Activated CD8-positive, alpha-beta memory T cell treated with anti-CD3 and anti-CD28 coated beads, Interleukin-2, amount 10 ng/mL, durations not matched to agents 7 days and 5 days (primary cell): Measurements from ENCODE around the gene KDM5B. TPM values are rescaled to one million over a fixed set of nuclear protein-coding genes. Genes with fewer than 3 reads are reported as not detected.

ENCODE experiments used
- ATAC-seq: fragments of 150-1000 bp; cut with Tn5 transposase; one replicate; pipeline ENCODE4 v1.10.0; 2021; ENCODE audit warnings: moderate library complexity
- CTCF ChIA-PET: fragments of 350-600 bp; sonication (Branson Sonifier 250); formaldehyde crosslinking; loops from one replicate; lab custom pipeline; 2021; ENCODE audit warnings: antibody characterized with exemption; lab: Charles Lee
- DNase-seq: peaks from one replicate; pipeline ENCODE4 v3.0.0-alpha.2; 2020
- H3K27ac Mint-ChIP-seq: one replicate; pipeline ENCODE4 v1.8.0; 2021; ENCODE audit warnings: mild to moderate bottlenecking, mixed read lengths
- H3K27me3 Mint-ChIP-seq: one replicate; pipeline ENCODE4 v1.8.0; 2021; ENCODE audit warnings: mixed read lengths
- H3K36me3 Mint-ChIP-seq: one replicate; pipeline ENCODE4 v1.8.0; 2021; ENCODE audit warnings: mild to moderate bottlenecking, mixed read lengths
- H3K4me1 Mint-ChIP-seq: one replicate; pipeline ENCODE4 v1.8.0; 2021; ENCODE audit warnings: mixed read lengths
- H3K4me3 Mint-ChIP-seq: one replicate; pipeline ENCODE4 v1.8.0; 2021; ENCODE audit warnings: mild to moderate bottlenecking, moderate library complexity, mixed read lengths
- H3K9me3 Mint-ChIP-seq: one replicate; pipeline ENCODE4 v1.8.0; 2022; ENCODE audit warnings: low read depth, mixed read lengths
- total RNA-seq, 2 experiments: library from RNA; stranded (reverse); gene quantifications; one replicate each; pipeline ENCODE4 v1.2.3, GENCODE V29; 2021

KDM5B gene
- 10 to 100 TPM; 31.1 to 69.9 TPM for total RNA-seq

DNA sequence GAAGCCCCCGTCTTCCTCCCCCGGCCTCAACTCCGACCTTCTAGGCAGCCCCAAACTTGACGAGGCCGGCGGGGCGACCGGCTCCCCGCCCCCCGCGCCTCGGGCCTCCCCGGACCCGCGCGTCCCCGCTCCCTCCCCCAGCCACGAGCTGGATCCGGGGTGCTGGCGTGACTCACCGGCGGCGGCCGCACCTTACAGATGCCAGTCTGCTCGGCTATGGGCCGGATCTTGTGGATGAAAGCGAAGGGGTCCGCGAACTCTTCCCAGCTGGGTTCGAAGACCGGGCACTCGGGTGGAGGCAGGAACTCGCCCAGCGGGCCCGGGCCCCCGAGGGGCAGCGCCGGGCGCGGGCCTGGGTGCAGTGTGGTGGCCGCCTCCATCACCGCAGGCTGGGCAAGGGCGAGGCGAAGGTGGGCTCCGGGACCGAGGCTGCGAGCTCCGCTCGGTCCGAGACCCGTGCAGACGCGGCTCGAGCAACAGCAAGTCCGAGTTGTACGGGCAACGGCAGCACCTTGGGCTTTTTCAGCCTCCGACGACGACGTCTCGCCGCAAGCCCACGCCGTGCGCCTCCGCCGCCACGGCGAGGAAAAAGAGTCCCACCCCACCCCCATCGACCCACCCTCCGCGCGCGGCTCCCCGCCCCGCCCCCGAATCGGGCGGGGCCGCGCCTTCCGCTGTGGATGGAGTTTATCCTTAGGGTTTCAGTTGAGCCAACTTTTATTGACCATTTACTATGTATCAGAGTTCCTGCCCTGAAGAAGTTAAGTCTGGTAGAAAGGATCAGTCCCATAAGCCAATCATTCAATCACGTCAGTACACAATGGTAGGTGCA is at the start of gene KDM5B:
TSS of gene KDM5B (minus strand) at position 496 of the 832 bp plus-strand sequence. CDS start at position 380, 116 bp downstream.
- CTCF ChIA-PET: interaction anchor here (0.8 to 1.1 kb wide), 5 partner anchors 9 to 36 kb away, joined by 3 read pairs; no protein-coding TSS in a partner anchor
- Mint-ChIP-seq H3K9me3 (no peaks in the 10 kb centered on the region), H3K4me1 (peaks cover 58% of the 10 kb centered on the region), H3K27me3 (peaks cover 25% of the 10 kb centered on the region), H3K36me3 (peaks cover 3% of the 10 kb centered on the region), H3K27ac (peak within 1 kb of the TSS; percentile 59), H3K4me3 (peak within 1 kb of the TSS; percentile 78)
- DNase-seq: peak; percentile 77
- ATAC-seq: peak; percentile 57

DNA sequence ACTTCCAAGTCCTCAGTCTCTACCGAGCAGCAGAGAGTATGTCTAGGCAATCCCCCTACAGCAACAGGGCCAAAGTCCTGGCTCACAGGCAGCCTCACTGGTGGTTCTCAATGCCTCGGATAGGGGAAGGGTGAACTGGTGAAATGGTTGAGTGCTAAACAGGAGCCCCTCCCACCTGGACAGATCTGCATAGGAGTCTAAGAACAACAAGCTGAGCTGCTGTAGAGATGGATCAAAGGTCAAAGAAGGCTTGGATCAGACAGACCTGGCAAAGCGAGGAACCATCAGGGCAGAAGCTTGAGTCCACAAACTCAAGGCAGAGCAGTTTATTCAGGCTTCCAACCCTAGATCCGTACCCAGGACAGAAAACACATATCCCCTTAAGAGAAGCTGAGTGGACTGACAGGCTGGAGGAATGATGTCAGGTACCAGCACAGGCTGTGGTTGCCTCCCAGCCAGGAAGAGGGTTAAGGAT is 49.0 kb upstream of the KDM5B start:
- no peaks in the 10 kb centered on the region for H3K36me3 Mint-ChIP-seq

DNA sequence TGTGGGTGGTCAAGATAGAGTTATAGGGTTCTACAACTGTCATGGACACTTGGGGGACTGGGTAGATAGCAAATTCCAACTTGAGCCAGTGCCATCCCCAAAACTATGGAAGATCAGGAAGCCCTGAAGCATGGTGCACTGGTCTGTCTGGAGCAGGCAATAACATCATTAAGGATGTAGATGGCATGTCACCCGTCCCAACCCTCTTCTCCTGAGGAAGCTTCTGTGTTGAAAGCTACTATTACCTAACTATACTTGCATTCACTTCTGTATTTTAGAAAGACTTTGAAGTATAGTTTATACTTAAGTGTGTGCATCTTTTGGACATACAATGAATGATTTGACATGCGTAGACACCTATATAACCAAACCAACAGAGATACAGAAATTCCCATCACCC is 47.8 kb upstream of the KDM5B start:
- DNase-seq: no peak
- CTCF ChIA-PET: no interaction called here
- no peak for ATAC-seq
- Mint-ChIP-seq H3K4me1 (peaks cover 5% of the 10 kb centered on the region), H3K4me3 (no peak overlapping the region), H3K27ac (no peak overlapping the region), H3K27me3 (peaks cover 15% of the 10 kb centered on the region), H3K36me3 (no peaks in the 10 kb centered on the region), H3K9me3 (no peaks in the 10 kb centered on the region)

More for the DNA sequence above, 49.0 kb upstream of the KDM5B start:
- Mint-ChIP-seq H3K4me1 (peaks cover 10% of the 10 kb centered on the region), H3K9me3 (no peaks in the 10 kb centered on the region), H3K27ac (no peak overlapping the region), H3K4me3 (no peak overlapping the region), H3K27me3 (peaks cover 25% of the 10 kb centered on the region)
- no peak for ATAC-seq
- CTCF ChIA-PET: no interaction called here
- no peak for DNase-seq

DNA sequence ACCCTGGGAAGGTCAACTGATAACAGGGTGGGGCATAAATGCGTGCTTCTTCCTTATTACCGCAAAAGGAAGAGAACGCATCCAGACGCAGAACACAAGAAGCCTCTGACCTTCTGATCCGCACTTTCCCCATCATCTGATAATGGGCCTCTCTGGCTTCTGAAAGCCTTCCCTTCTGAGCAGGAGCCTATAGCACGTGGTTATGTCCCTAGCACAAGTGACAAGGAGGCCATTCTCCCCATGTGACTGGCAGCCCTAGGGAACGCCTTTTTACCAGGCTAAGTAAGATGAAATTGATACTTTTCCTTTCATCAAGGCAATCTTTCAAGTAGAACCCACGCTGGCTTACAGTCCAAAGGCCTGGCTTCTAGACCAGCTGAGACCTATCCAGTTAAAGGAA is 46.6 kb upstream of the KDM5B start:
- no peak overlapping the region for H3K4me3 Mint-ChIP-seq
- DNase-seq: no peak

DNA sequence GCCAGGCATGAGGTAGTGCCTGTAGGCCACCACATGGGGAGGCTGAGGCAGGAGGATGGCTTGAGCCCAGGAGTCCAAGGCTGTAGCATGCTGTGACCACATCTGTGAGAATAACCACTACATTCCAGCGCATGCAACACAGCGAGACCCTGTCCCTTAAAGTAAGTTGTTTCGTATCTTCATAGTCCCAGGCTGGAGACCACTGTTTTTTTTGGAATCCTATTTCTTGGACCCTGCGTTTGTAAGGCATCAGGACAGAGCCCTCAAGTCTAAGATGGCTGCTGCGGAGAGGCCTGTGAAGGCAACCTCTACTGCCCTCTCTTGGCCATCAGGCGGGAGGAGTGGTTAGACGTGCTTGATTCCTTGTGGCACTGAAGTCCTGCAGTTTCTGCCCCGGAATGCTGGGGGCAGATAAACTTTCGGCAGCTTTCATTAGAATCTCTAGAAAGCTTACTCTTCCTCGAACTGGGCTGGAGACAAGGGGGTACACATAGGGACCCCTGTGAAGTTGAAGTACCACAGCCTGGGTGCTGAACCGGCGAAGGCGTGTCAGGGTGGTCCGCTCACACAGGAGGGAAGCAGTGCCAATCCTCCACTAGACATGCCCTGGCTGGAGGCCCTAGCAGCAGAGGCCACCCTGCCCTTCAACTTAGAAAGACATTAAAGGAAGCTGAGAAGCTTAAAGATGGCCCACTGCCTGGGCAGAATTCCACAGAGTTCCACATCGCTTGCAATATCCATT is 44.1 kb upstream of the KDM5B start:
- Mint-ChIP-seq H3K9me3 (no peaks in the 10 kb centered on the region), H3K4me1 (peaks cover 12% of the 10 kb centered on the region), H3K4me3 (no peak overlapping the region), H3K27ac (no peak overlapping the region), H3K36me3 (no peaks in the 10 kb centered on the region), H3K27me3 (no peaks in the 10 kb centered on the region)
- peak; percentile 70 for DNase-seq
- CTCF ChIA-PET: interaction anchor here (0.5 to 5.7 kb wide), 13 partner anchors 11 to 156 kb away, joined by 3 to 26 read pairs (median 4); no protein-coding TSS in a partner anchor
- peak; percentile 91 for ATAC-seq

More for the DNA sequence above, 46.6 kb upstream of the KDM5B start:
- Mint-ChIP-seq H3K9me3 (no peaks in the 10 kb centered on the region), H3K27me3 (peaks cover 6% of the 10 kb centered on the region), H3K27ac (no peak overlapping the region), H3K36me3 (no peaks in the 10 kb centered on the region), H3K4me1 (peaks cover 5% of the 10 kb centered on the region)
- CTCF ChIA-PET: interaction anchor here (1.1 kb wide), 1 partner anchor 52 kb away, joined by 3 read pairs; no protein-coding TSS in a partner anchor
- no peak for ATAC-seq

DNA sequence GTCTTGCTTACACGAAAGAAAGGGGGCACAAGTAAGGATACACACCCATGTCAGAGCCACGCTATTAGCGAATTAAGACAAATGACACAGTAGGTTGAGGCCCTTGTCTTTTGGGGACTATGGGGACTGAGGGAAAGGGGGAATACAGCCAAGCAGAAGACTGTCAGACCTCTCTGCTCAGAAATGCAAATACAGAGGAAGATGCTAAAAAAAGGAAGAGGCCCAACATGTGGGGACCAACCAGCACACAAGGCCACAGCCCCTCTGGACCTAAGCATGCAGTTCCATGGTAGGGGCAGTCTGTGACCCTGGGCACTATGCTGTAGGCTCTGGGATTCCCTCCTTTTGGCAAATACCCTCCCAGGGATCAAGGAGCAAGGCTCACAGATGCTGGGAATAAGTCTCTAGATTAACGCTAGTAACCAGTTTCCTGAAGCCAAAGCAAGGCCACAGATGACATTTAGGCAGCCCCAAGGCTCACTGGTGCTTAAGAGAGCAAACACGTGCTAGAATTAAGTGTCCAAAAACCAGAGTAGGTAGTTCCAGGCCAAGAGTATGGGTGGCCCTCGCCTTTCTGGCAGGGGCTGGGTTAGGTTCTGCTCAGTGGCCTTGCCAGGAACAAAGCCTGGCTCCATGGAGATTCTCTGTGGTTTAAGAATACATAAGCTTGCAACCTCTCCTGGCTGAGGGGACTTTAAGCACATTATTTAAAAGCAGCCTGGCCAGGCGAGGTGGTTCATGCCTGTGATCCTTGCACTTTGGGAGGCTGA is 42.6 kb upstream of the KDM5B start:
- Mint-ChIP-seq H3K4me3 (no peak overlapping the region), H3K27me3 (no peaks in the 10 kb centered on the region), H3K27ac (no peak overlapping the region), H3K4me1 (peaks cover 12% of the 10 kb centered on the region), H3K36me3 (no peaks in the 10 kb centered on the region), H3K9me3 (no peaks in the 10 kb centered on the region)
- CTCF ChIA-PET: interaction anchor here (0.8 to 5.7 kb wide), 6 partner anchors 9 to 154 kb away, joined by 3 to 26 read pairs (median 3); no protein-coding TSS in a partner anchor
- no peak for DNase-seq
- no peak for ATAC-seq

DNA sequence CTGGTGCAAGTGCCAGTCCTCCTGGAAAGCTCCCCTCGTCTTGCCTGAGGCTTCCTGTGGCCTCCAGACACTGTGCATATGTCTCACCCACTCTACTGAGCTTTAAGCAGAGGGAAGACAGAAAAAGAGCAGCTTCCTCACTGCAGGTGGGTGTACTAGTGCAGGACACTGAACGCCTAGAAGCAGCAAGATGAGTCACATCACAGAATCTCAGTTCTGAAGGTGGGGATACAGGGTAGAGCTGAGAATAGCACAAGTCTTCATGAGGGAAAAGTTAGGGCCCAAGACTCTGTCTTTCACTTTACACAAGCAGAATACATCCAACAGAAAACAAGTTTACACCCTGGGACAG is 39.9 kb upstream of the KDM5B start:
- no peak overlapping the region for H3K27ac Mint-ChIP-seq
- H3K27me3 Mint-ChIP-seq: no peaks in the 10 kb centered on the region
- no peak overlapping the region for H3K4me3 Mint-ChIP-seq
- ATAC-seq (no peak), DNase-seq (no peak)
- peaks cover 12% of the 10 kb centered on the region for H3K4me1 Mint-ChIP-seq
- CTCF ChIA-PET: no interaction called here
- H3K36me3 Mint-ChIP-seq: no peaks in the 10 kb centered on the region
- H3K9me3 Mint-ChIP-seq: no peaks in the 10 kb centered on the region

DNA sequence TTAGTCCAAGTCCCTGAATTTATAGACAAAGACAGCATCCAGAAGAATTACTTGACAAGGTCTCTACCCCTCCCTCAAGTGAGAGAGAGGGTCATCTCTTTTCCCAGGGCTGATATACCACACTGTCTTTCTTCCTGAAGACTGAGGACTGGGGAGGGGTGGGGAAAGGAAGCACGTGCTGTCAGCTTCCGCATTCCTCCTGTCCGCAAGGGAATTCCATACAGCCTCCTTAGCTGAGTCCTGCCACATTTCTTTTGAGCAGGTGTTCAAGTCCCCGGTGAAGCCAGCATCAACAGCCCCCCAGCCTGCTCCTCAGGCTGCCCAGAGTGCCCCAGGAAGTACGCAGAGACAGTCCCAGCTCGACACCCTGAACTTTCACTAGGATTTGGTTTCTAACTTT is 36.7 kb upstream of the KDM5B start:
- CTCF ChIA-PET: interaction anchor here (0.6 to 0.8 kb wide), 2 partner anchors 15 to 154 kb away, joined by 3 to 4 read pairs; no protein-coding TSS in a partner anchor
- H3K4me1 Mint-ChIP-seq: peaks cover 6% of the 10 kb centered on the region
- no peaks in the 10 kb centered on the region for H3K27me3 Mint-ChIP-seq
- no peak overlapping the region for H3K27ac Mint-ChIP-seq
- DNase-seq (no peak), ATAC-seq (no peak)
- no peaks in the 10 kb centered on the region for H3K9me3 Mint-ChIP-seq
- no peaks in the 10 kb centered on the region for H3K36me3 Mint-ChIP-seq
- no peak overlapping the region for H3K4me3 Mint-ChIP-seq

DNA sequence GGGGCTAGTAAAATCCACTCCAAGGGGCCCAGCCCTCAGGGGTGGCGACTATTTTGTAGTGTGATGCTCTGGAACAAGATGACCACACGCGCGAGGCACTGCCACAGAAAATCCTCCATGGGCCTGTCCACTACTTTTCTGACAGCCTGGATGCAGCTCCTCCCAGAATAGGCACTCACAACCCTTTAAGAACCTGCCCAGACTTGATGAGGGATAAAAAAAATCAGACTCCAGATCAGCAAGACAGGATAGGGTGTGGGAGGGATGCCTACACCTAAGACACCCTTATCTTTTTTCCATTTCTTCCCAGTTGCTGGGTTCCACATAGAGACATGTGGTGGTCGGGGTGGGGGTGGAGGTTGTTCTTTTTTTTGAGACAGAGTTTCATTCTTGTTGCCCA is 36.0 kb upstream of the KDM5B start:
- CTCF ChIA-PET: no interaction called here

DNA sequence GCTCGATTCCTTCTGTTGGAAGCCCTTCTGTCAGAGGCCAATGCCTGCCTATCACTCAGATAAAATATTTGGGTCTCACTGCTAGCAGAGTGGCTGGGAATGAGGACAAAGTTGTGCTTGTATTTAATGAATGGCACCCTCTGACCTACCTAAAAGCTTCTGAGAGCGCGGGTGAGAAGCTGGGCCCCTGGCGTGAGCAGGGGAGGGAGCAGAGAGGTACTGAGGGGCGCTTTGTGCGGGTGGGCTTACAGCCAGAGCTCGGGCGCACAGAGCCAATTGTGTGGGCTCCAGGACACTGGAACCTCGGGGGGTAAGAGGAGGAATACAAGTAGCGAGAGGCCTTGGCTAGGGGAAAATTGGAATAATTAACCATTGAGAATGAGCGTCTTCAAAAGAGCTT is 34.9 kb upstream of the KDM5B start:
- Mint-ChIP-seq H3K9me3 (no peaks in the 10 kb centered on the region), H3K4me3 (no peak overlapping the region), H3K27ac (no peak overlapping the region), H3K4me1 (peaks cover 3% of the 10 kb centered on the region), H3K27me3 (no peaks in the 10 kb centered on the region), H3K36me3 (no peaks in the 10 kb centered on the region)
- ATAC-seq (no peak), DNase-seq (no peak)
- CTCF ChIA-PET: interaction anchor here (0.5 kb wide), 1 partner anchor 54 kb away, joined by 3 read pairs; no protein-coding TSS in a partner anchor

More for the DNA sequence above, 36.0 kb upstream of the KDM5B start:
- no peak for DNase-seq
- Mint-ChIP-seq H3K9me3 (no peaks in the 10 kb centered on the region), H3K27me3 (no peaks in the 10 kb centered on the region), H3K27ac (no peak overlapping the region), H3K4me1 (peaks cover 6% of the 10 kb centered on the region), H3K36me3 (no peaks in the 10 kb centered on the region), H3K4me3 (no peak overlapping the region)
- ATAC-seq: no peak

DNA sequence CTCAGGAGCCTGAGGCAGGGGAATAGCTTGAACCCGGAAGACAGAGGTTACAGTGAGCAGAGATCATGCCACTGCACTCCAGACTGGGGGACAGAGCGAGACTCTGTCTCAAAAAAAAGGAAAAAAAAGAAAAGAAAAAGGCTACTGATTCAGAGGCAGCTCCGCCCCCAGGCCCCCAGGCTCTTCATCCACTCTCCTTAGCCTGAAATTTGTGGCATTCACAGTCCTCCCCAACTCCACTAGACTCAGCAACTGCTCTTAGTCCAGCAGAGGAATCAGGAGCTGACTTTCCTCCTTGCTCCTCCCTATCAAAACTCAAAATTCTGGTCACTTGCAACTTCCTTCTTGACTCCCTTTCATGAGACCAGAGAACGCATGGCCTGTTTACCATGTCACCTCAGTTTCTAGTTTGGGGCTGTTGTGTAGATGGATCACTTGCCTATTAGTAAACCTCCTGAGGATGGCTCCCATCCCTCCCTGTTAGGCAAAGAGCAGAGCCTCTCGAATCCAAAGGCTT is 29.6 kb upstream of the KDM5B start:
- Mint-ChIP-seq H3K4me1 (peaks cover 51% of the 10 kb centered on the region), H3K4me3 (no peak overlapping the region), H3K27ac (no peak overlapping the region), H3K36me3 (no peaks in the 10 kb centered on the region), H3K9me3 (no peaks in the 10 kb centered on the region), H3K27me3 (no peaks in the 10 kb centered on the region)
- ATAC-seq: no peak
- no peak for DNase-seq
- CTCF ChIA-PET: interaction anchor here (1.2 to 2.9 kb wide), 3 partner anchors 14 to 130 kb away, joined by 3 to 6 read pairs (median 3); no protein-coding TSS in a partner anchor

DNA sequence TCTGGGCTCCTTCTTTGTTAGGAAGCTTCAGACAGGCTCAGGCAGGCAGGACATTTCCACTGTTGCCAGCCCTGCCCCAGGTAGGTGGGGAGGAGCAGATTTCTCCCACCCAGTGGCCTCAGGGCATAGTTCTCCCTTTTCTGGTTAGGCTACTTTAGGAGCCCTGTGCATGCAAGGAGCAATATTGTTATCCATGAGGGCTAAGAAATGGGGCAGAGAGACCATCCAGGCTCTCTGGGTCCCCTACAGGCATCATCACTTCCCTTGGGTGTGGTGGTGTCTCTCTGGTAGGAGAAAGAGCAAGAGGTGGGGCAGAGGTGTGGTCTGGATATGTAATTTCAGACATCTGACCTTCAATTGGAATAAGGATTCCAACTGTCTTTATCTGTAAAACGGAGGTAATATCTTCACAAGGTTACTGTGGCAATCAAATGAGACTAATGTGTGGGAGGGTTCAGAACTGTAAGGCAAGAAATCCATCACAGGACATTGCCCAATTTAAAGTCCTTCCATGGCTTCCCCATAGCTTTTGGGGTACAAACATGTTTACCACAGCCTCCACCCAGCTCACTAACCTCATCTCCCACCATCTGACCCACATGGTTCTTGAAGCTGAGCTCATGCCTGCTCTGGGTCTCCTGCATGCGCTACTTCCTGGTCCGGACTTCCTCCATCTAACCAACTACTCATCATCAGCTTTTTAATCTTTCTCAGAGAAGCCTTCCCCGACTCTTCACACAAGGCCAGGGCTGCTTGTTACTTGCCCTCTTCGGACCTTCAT is 28.6 kb upstream of the KDM5B start:
- peak overlapping the region; percentile 81 for H3K27ac Mint-ChIP-seq
- no peaks in the 10 kb centered on the region for H3K36me3 Mint-ChIP-seq
- no peaks in the 10 kb centered on the region for H3K27me3 Mint-ChIP-seq
- ATAC-seq (no peak), DNase-seq (peak; percentile 51)
- no peaks in the 10 kb centered on the region for H3K9me3 Mint-ChIP-seq
- H3K4me1 Mint-ChIP-seq: peaks cover 58% of the 10 kb centered on the region
- H3K4me3 Mint-ChIP-seq: peak overlapping the region; percentile 3
- CTCF ChIA-PET: interaction anchor here (1.2 to 1.3 kb wide), 5 partner anchors 15 to 941 kb away, joined by 3 read pairs; no protein-coding TSS in a partner anchor
